Activated CD4-positive, alpha-beta memory T cell treated with anti-CD3 and anti-CD28 coated beads, Interleukin-2, amount 10 ng/mL, durations not matched to agents 7 days and 5 days (primary cell): Measurements from ENCODE around the gene HS3ST4. TPM values are rescaled to one million over a fixed set of nuclear protein-coding genes. Genes with fewer than 3 reads are reported as not detected.

ENCODE experiments used
- CTCF ChIA-PET: fragments of 350-600 bp; sonication (Branson Sonifier 250); formaldehyde crosslinking; loops from one replicate; lab custom pipeline; 2021; ENCODE audit warnings: antibody characterized with exemption, inconsistent platforms; lab: Charles Lee
- POLR2A ChIA-PET: fragments of 350-600 bp; sonication (Branson Sonifier 250); formaldehyde crosslinking; loops from one replicate; lab custom pipeline; 2021; ENCODE audit warnings: antibody characterized with exemption; lab: Charles Lee
- DNase-seq: peaks from one replicate; pipeline ENCODE4 v3.0.0-alpha.2; 2020
- H3K27ac Mint-ChIP-seq: one replicate; pipeline ENCODE4 v1.8.0; 2021; ENCODE audit warnings: mild to moderate bottlenecking, mixed read lengths
- H3K27me3 Mint-ChIP-seq: one replicate; pipeline ENCODE4 v1.8.0; 2021; ENCODE audit warnings: mixed read lengths
- H3K36me3 Mint-ChIP-seq: one replicate; pipeline ENCODE4 v1.8.0; 2021; ENCODE audit warnings: low read depth, mixed read lengths
- H3K4me1 Mint-ChIP-seq: one replicate; pipeline ENCODE4 v1.8.0; 2021; ENCODE audit warnings: mixed read lengths
- H3K4me3 Mint-ChIP-seq: one replicate; pipeline ENCODE4 v1.8.0; 2021; ENCODE audit warnings: mild to moderate bottlenecking, mixed read lengths
- H3K9me3 Mint-ChIP-seq: one replicate; pipeline ENCODE4 v1.8.0; 2021; ENCODE audit warnings: mixed read lengths
- total RNA-seq, 2 experiments: library from RNA; stranded (reverse); gene quantifications; one replicate each; pipeline ENCODE4 v1.2.3, GENCODE V29; 2021

The HS3ST4 gene
- total RNA-seq, 2 experiments from 2014 or later = not detected

DNA sequence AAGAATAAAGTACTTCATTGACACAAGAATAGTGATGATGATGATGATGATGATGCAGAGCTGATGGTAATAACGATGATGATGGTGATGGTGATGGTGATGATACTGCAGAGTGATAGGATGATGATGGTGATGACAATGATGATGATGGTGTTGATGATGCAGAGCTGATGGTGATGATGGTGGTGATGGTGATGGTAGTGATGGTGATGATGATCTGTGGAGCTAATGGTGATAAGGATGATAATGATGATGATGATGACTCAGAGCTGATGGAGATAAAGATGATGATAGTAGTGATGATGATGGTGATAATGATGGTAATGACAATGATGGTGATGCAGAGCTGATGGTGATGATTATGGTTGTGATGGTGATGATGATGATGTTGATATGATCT lies 448.1 kb downstream of the HS3ST4 start:
- CTCF ChIA-PET = no interaction called here
- no peaks in the 10 kb centered on the region for H3K36me3 Mint-ChIP-seq
- no peak overlapping the region for H3K4me3 Mint-ChIP-seq
- POLR2A ChIA-PET = no interaction called here
- H3K27me3 Mint-ChIP-seq = no peaks in the 10 kb centered on the region
- no peak overlapping the region for H3K27ac Mint-ChIP-seq
- H3K9me3 Mint-ChIP-seq = no peaks in the 10 kb centered on the region
- DNase-seq = no peak
- no peaks in the 10 kb centered on the region for H3K4me1 Mint-ChIP-seq

- no peak overlapping the region for H3K4me3 Mint-ChIP-seq
- no peak overlapping the region for H3K27ac Mint-ChIP-seq
- DNase-seq = no peak
- no peaks in the 10 kb centered on the region for H3K4me1 Mint-ChIP-seq
- ChIA-PET POLR2A (no interaction called here), CTCF (no interaction called here)
- no peaks in the 10 kb centered on the region for H3K36me3 Mint-ChIP-seq
- no peaks in the 10 kb centered on the region for H3K9me3 Mint-ChIP-seq
- H3K27me3 Mint-ChIP-seq = no peaks in the 10 kb centered on the region
Observed at GRCh38 chr16:26149364-26150190, 457.8 kb downstream of the HS3ST4 start.

- H3K4me3 Mint-ChIP-seq = no peak overlapping the region
- CTCF ChIA-PET = no interaction called here
- H3K9me3 Mint-ChIP-seq = no peaks in the 10 kb centered on the region
- H3K36me3 Mint-ChIP-seq = no peaks in the 10 kb centered on the region
- DNase-seq = no peak
- H3K27ac Mint-ChIP-seq = no peak overlapping the region
- H3K4me1 Mint-ChIP-seq = no peaks in the 10 kb centered on the region
- H3K27me3 Mint-ChIP-seq = no peaks in the 10 kb centered on the region
- POLR2A ChIA-PET = no interaction called here
Observed at GRCh38 chr16:26155221-26155620, 463.5 kb downstream of the HS3ST4 start.

DNA sequence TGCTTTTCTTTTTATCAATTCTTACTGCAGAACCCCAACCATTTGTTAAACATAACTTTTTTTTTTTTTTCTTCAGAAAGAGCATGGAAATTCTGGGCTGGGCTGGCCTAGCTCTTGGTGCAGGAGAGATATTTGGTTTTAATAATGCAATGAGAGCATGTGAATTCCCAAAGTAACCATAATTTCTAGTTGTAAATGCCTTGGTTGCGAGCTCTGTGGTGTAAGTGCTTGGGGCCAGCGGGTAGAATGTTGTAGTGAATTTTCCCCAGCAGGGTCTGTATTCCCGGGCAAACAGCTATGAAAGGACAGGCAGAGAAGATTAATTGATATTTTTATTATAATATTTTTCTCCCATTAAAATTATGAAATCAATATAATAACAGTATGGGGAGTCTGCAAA lies 465.6 kb downstream of the HS3ST4 start:
- ChIA-PET CTCF (no interaction called here), POLR2A (no interaction called here)
- H3K9me3 Mint-ChIP-seq = no peaks in the 10 kb centered on the region
- no peak for DNase-seq
- H3K4me1 Mint-ChIP-seq = no peaks in the 10 kb centered on the region
- no peak overlapping the region for H3K27ac Mint-ChIP-seq
- H3K27me3 Mint-ChIP-seq = no peaks in the 10 kb centered on the region
- H3K4me3 Mint-ChIP-seq = no peak overlapping the region
- no peaks in the 10 kb centered on the region for H3K36me3 Mint-ChIP-seq

DNA sequence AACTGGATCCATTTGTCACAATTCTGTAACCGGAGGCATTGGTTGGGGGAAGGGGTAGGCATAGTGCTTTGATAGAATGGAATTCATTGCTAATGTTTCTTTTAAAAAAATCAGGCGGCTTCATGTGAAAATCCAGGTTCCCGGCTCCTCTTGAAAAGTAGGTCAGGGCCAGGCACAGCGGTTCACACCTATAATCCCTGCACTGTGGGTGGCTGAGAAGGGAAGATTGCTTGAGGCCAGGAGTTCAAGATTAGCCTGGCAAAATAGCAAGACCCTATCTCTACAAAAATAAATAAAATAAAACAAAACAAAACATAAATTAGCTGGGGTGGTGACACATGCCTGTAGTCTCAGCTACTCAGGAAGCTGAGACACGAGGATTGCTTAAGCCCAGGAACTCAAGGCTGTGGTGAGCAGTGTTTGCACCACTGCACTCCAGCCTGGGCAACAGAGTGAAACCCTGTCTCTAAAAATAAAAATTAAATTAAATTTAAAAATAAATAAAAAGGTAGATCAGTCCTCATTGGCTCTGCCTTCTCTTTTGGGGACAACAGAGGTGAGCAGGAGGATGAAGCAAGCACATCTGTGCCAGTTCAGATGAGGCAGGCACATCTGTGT lies 466.5 kb downstream of the HS3ST4 start:
- Mint-ChIP-seq H3K27ac (no peak overlapping the region), H3K27me3 (no peaks in the 10 kb centered on the region), H3K36me3 (no peaks in the 10 kb centered on the region), H3K4me1 (no peaks in the 10 kb centered on the region), H3K9me3 (no peaks in the 10 kb centered on the region), H3K4me3 (no peak overlapping the region)
- ChIA-PET POLR2A (no interaction called here), CTCF (no interaction called here)
- no peak for DNase-seq

DNA sequence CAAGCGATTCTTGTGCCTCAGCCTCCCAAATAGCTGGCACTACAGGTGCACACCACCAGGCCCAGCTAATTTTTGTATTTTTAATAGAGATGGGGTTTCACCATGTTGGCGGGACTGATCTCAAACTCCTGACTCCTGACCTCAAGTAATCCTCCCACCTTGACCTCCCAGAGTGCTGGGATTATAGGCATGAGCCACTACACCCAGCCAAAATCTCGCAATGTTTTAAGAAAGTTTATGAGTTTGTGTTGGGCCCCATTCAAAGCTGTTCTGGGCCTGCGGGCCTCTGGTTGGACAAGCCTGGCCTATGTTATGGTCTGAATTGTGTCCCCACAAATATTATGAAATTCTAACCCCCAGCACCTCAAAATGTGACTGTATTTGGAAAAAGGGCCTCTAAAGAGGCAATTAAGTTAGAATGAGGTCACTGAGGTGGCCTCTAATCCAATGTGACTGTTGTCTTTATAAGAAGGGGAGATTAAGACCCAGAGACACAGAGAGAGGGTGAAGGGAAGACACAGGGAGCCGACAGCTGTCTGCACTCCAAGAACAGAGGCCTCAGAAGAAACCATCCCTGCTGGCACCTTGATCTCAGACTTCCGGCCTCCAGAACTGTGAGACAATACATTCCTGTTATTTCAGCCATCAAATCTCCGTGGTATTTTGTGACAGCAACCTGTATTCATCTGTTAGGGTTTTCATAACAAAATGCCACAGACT lies 469.9 kb downstream of the HS3ST4 start:
- Mint-ChIP-seq H3K27ac (no peak overlapping the region), H3K4me1 (no peaks in the 10 kb centered on the region), H3K4me3 (no peak overlapping the region), H3K9me3 (no peaks in the 10 kb centered on the region), H3K27me3 (no peaks in the 10 kb centered on the region), H3K36me3 (no peaks in the 10 kb centered on the region)
- ChIA-PET POLR2A (no interaction called here), CTCF (no interaction called here)
- DNase-seq = no peak

- Mint-ChIP-seq H3K36me3 (no peaks in the 10 kb centered on the region), H3K4me3 (no peak overlapping the region), H3K9me3 (no peaks in the 10 kb centered on the region), H3K4me1 (no peaks in the 10 kb centered on the region), H3K27me3 (no peaks in the 10 kb centered on the region), H3K27ac (no peak overlapping the region)
- ChIA-PET POLR2A (no interaction called here), CTCF (no interaction called here)
- no peak for DNase-seq
Observed at GRCh38 chr16:26169473-26169872, 477.7 kb downstream of the HS3ST4 start.

DNA sequence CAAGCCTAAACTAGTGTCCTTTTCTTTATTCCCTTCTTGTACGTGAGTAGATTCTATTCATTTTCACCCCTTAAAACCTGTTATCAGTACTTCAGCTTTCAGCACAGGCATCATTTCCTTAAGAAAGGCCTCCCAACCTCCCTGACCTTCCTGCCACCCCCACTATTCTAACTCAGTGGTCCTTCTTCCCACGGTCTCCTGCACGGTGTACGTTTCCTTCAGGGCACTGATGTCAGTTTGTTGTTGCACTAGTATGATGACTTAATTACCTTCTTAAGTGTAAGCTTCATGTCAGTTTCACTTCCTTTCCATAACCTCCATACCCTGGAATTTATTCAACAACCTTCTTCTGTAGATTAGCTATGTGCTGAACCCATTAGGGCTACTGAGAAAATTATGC lies 484.2 kb downstream of the HS3ST4 start:
- Mint-ChIP-seq H3K27me3 (no peaks in the 10 kb centered on the region), H3K36me3 (no peaks in the 10 kb centered on the region), H3K4me1 (no peaks in the 10 kb centered on the region), H3K27ac (no peak overlapping the region), H3K9me3 (no peaks in the 10 kb centered on the region), H3K4me3 (no peak overlapping the region)
- CTCF ChIA-PET = interaction anchor here (0.6 kb wide), 1 partner anchor 671 kb away, joined by 3 read pairs; no protein-coding TSS in a partner anchor
- POLR2A ChIA-PET = no interaction called here
- DNase-seq = no peak

DNA sequence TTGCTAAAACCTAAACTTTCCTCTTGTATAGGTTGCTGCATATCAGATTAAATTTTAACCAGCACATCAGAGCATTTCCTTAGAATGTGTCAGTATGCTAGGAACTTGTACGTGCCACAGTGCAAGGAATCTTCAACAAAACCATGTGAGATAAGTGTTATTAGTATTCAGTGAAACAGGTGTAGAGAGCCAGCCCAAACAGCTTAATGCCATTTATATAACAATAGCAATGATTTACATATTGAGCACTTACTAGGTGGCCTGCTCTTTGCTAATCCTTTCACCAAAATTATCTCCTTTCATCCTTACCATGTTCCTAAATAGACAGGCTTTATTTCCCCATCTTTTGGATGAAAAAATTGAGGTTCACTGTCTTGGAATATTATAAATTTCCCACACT lies 485.7 kb downstream of the HS3ST4 start:
- Mint-ChIP-seq H3K36me3 (no peaks in the 10 kb centered on the region), H3K27ac (no peak overlapping the region), H3K27me3 (no peaks in the 10 kb centered on the region), H3K9me3 (no peaks in the 10 kb centered on the region), H3K4me1 (no peaks in the 10 kb centered on the region), H3K4me3 (no peak overlapping the region)
- CTCF ChIA-PET = no interaction called here
- POLR2A ChIA-PET = no interaction called here
- DNase-seq = no peak

DNA sequence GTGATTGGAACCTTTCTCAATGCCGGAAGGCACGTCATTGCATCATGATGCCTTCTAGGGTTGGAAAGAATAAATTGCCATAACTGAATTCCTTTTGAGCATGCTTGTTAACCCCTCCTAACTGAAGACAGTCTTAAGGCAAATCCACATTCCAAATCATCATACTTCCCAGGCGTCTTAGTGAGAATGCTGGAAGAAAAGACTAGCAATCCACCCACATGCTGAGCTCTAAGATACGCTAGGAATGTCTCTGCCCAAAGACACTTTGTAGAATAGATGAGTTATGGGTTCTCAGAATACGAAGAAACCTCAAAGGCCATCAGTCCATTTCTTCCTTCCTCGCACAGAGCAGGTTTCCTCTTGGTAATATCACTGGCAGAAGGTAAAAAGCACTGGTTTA lies 486.5 kb downstream of the HS3ST4 start:
- Mint-ChIP-seq H3K9me3 (no peaks in the 10 kb centered on the region), H3K27me3 (no peaks in the 10 kb centered on the region), H3K4me3 (no peak overlapping the region), H3K27ac (no peak overlapping the region), H3K4me1 (no peaks in the 10 kb centered on the region), H3K36me3 (no peaks in the 10 kb centered on the region)
- POLR2A ChIA-PET = no interaction called here
- CTCF ChIA-PET = no interaction called here
- DNase-seq = no peak

GRCh38 chr16:26186091-26186615 lies 494.4 kb downstream of the HS3ST4 start:
- H3K4me3 Mint-ChIP-seq = no peak overlapping the region
- H3K4me1 Mint-ChIP-seq = no peaks in the 10 kb centered on the region
- no peak overlapping the region for H3K27ac Mint-ChIP-seq
- ChIA-PET CTCF (no interaction called here), POLR2A (no interaction called here)
- no peak for DNase-seq
- no peaks in the 10 kb centered on the region for H3K36me3 Mint-ChIP-seq
- no peaks in the 10 kb centered on the region for H3K27me3 Mint-ChIP-seq
- no peaks in the 10 kb centered on the region for H3K9me3 Mint-ChIP-seq
